ENCODE results near the gene BICD1. TPM values are rescaled to one million over a fixed set of nuclear protein-coding genes. Genes with fewer than 3 reads are reported as not detected.

Gene BICD1
- total and polyA plus RNA-seq, 2 experiments from 2014 or later: 59.3 to 83.6 TPM

DNA sequence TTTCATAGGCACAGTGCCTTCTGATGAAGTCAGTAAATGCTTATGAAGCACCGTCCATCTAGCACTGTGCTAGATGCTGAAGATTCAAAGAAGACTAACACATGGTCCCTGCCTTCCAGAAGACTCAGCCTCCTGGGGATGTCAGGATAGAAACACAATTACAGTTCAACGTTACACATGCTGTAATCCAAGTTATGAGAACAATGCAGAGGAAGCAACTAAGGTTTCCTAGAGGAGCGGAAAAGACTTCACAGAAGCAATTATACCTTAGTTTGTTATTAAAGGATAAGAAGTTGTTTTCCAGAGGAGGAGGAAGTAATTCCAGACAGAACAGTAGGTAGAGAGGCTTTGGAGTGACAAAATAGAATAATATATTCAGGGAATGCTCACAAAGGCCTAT is 225.8 kb downstream of the BICD1 start (continued):
- TF ChIP-seq, protein P1, sequence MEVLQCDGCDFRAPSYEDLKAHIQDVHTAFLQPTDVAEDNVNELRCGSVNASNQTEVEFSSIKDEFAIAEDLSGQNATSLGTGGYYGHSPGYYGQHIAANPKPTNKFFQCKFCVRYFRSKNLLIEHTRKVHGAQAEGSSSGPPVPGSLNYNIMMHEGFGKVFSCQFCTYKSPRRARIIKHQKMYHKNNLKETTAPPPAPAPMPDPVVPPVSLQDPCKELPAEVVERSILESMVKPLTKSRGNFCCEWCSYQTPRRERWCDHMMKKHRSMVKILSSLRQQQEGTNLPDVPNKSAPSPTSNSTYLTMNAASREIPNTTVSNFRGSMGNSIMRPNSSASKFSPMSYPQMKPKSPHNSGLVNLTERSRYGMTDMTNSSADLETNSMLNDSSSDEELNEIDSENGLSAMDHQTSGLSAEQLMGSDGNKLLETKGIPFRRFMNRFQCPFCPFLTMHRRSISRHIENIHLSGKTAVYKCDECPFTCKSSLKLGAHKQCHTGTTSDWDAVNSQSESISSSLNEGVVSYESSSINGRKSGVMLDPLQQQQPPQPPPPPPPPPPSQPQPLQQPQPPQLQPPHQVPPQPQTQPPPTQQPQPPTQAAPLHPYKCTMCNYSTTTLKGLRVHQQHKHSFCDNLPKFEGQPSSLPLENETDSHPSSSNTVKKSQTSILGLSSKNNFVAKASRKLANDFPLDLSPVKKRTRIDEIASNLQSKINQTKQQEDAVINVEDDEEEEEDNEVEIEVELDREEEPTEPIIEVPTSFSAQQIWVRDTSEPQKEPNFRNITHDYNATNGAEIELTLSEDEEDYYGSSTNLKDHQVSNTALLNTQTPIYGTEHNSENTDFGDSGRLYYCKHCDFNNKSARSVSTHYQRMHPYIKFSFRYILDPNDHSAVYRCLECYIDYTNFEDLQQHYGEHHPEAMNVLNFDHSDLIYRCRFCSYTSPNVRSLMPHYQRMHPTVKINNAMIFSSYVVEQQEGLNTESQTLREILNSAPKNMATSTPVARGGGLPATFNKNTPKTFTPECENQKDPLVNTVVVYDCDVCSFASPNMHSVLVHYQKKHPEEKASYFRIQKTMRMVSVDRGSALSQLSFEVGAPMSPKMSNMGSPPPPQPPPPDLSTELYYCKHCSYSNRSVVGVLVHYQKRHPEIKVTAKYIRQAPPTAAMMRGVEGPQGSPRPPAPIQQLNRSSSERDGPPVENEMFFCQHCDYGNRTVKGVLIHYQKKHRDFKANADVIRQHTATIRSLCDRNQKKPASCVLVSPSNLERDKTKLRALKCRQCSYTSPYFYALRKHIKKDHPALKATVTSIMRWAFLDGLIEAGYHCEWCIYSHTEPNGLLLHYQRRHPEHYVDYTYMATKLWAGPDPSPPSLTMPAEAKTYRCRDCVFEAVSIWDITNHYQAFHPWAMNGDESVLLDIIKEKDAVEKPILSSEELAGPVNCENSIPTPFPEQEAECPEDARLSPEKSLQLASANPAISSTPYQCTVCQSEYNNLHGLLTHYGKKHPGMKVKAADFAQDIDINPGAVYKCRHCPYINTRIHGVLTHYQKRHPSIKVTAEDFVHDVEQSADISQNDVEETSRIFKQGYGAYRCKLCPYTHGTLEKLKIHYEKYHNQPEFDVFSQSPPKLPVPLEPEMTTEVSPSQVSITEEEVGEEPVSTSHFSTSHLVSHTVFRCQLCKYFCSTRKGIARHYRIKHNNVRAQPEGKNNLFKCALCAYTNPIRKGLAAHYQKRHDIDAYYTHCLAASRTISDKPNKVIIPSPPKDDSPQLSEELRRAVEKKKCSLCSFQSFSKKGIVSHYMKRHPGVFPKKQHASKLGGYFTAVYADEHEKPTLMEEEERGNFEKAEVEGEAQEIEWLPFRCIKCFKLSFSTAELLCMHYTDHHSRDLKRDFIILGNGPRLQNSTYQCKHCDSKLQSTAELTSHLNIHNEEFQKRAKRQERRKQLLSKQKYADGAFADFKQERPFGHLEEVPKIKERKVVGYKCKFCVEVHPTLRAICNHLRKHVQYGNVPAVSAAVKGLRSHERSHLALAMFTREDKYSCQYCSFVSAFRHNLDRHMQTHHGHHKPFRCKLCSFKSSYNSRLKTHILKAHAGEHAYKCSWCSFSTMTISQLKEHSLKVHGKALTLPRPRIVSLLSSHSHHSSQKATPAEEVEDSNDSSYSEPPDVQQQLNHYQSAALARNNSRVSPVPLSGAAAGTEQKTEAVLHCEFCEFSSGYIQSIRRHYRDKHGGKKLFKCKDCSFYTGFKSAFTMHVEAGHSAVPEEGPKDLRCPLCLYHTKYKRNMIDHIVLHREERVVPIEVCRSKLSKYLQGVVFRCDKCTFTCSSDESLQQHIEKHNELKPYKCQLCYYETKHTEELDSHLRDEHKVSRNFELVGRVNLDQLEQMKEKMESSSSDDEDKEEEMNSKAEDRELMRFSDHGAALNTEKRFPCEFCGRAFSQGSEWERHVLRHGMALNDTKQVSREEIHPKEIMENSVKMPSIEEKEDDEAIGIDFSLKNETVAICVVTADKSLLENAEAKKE (CRISPR knock-in tag; IDR thresholded peaks at IDR 0.05): no peak
- no peak for TF ChIP-seq ZNF114 (CRISPR knock-in tag; IDR thresholded peaks at IDR 0.05)
- TF ChIP-seq NANOG (IDR thresholded peaks at IDR 0.05; ENCODE audit: borderline replicate concordance): no peak
- TF ChIP-seq, protein P2, sequence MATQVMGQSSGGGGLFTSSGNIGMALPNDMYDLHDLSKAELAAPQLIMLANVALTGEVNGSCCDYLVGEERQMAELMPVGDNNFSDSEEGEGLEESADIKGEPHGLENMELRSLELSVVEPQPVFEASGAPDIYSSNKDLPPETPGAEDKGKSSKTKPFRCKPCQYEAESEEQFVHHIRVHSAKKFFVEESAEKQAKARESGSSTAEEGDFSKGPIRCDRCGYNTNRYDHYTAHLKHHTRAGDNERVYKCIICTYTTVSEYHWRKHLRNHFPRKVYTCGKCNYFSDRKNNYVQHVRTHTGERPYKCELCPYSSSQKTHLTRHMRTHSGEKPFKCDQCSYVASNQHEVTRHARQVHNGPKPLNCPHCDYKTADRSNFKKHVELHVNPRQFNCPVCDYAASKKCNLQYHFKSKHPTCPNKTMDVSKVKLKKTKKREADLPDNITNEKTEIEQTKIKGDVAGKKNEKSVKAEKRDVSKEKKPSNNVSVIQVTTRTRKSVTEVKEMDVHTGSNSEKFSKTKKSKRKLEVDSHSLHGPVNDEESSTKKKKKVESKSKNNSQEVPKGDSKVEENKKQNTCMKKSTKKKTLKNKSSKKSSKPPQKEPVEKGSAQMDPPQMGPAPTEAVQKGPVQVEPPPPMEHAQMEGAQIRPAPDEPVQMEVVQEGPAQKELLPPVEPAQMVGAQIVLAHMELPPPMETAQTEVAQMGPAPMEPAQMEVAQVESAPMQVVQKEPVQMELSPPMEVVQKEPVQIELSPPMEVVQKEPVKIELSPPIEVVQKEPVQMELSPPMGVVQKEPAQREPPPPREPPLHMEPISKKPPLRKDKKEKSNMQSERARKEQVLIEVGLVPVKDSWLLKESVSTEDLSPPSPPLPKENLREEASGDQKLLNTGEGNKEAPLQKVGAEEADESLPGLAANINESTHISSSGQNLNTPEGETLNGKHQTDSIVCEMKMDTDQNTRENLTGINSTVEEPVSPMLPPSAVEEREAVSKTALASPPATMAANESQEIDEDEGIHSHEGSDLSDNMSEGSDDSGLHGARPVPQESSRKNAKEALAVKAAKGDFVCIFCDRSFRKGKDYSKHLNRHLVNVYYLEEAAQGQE (IDR thresholded peaks at IDR 0.05; ENCODE audit: unreplicated experiment): no peak
- no peak for TF ChIP-seq POLR2AphosphoS5 (IDR thresholded peaks at IDR 0.05; ENCODE audit: low read depth)

GRCh38 chr12:32334371-32334777 is 227.7 kb downstream of the BICD1 start:
- Histone ChIP-seq H3K27ac (ENCODE audit: low read depth) (no peak overlapping the region), H2AFZ (no peak overlapping the region), H3K9me2 (ENCODE audit: insufficient read depth) (no peaks in the 10 kb centered on the region), H3K4me3 (no peak overlapping the region), H3F3A (replicated peaks; ENCODE audit: low read depth) (0 out of 2 replicates have a peak, but pooled peaks cover 3% of the 10 kb centered on the region), H3K79me2 (replicated peaks; ENCODE audit: insufficient read depth) (no peaks in the 10 kb centered on the region; the same call in 1 of the 2 replicates), H3K36me3 (ENCODE audit: insufficient read depth) (no peaks in the 10 kb centered on the region), H3K27me3 (ENCODE audit: insufficient read depth) (no peaks in the 10 kb centered on the region), H3K4me2 (no peak overlapping the region), H3K4me1 (ENCODE audit: insufficient read depth) (peaks cover 11% of the 10 kb centered on the region), H4K20me1 (replicated peaks; ENCODE audit: insufficient read depth) (0 out of 2 replicates have a peak, but pooled peaks cover 3% of the 10 kb centered on the region)
- H3K27ac Mint-ChIP-seq: no peak overlapping the region
- no peak for ATAC-seq
- peaks cover 9% of the 10 kb centered on the region; the same call in 2 of the 3 replicates for H3K36me3 Mint-ChIP-seq (ENCODE audit: low read depth)
- no peak overlapping the region for H3K4me3 Mint-ChIP-seq
- H3K9me3 Mint-ChIP-seq: no peaks in the 10 kb centered on the region
- H3K4me1 Mint-ChIP-seq: peaks cover 18% of the 10 kb centered on the region; the same call in 2 of the 3 replicates
- H3K27me3 Mint-ChIP-seq (ENCODE audit: insufficient read depth, low read depth, poor library complexity): no peaks in the 10 kb centered on the region
- DNase-seq (ENCODE audit: low spot score): no peak
- TF ChIP-seq, protein P1 (CRISPR knock-in tag; IDR thresholded peaks at IDR 0.05): no peak
